ENCODE data around the gene SYNGR3.
"Not testable (repeated sequence)": the region's sequence is repeated elsewhere in the genome, so short reads cannot be mapped to it uniquely, and the experiment has no call there.

The SYNGR3 gene

GRCh38 chr16:2009791-2010510 is 20.2 kb downstream of the SYNGR3 start, which contains the start of gene ZNF598:
ZNF598 (minus strand) TSS chr16:2009821.
- ATAC-seq (ENCODE audit: low read depth) (peak; percentile 97), DNase-seq (ENCODE audit: low spot score in 2 of 2) (peak; percentile 69 to 77)
- Mint-ChIP-seq H3K27me3 (no peaks in the 10 kb centered on the region), H3K27ac (peak within 1 kb of the TSS; percentile 92), H3K4me1 (peaks cover 32% of the 10 kb centered on the region), H3K9me3 (no peaks in the 10 kb centered on the region), H3K4me3 (peak within 1 kb of the TSS; percentile 91), H3K36me3 (no peaks in the 10 kb centered on the region)

GRCh38 chr16:2011726-2012125 is 22.0 kb downstream of the SYNGR3 start:
- peaks cover 20% of the 10 kb centered on the region for H3K4me1 Mint-ChIP-seq
- not testable (repeated sequence) for ATAC-seq (ENCODE audit: low read depth); H3K36me3 Mint-ChIP-seq; H3K9me3 Mint-ChIP-seq; H3K4me3 Mint-ChIP-seq; DNase-seq (ENCODE audit: low spot score in 2 of 2); H3K27ac Mint-ChIP-seq; H3K27me3 Mint-ChIP-seq

GRCh38 chr16:2013527-2013926 is 23.8 kb downstream of the SYNGR3 start:
- Mint-ChIP-seq H3K9me3 (no peaks in the 10 kb centered on the region), H3K27ac (no peak overlapping the region), H3K27me3 (peaks cover 1% of the 10 kb centered on the region), H3K4me3 (no peak overlapping the region), H3K4me1 (peaks cover 7% of the 10 kb centered on the region), H3K36me3 (no peaks in the 10 kb centered on the region)
- ATAC-seq (ENCODE audit: low read depth) = no peak
- DNase-seq (ENCODE audit: low spot score in 2 of 2) = no peak

GRCh38 chr16:2015117-2015946 is 25.6 kb downstream of the SYNGR3 start:
- H3K4me1 Mint-ChIP-seq = no peaks in the 10 kb centered on the region
- no peak overlapping the region for H3K4me3 Mint-ChIP-seq
- H3K36me3 Mint-ChIP-seq = no peaks in the 10 kb centered on the region
- ATAC-seq (ENCODE audit: low read depth) (no peak), DNase-seq (ENCODE audit: low spot score in 2 of 2) (no peak)
- peaks cover 4% of the 10 kb centered on the region for H3K27me3 Mint-ChIP-seq
- no peak overlapping the region for H3K27ac Mint-ChIP-seq
- no peaks in the 10 kb centered on the region for H3K9me3 Mint-ChIP-seq

GRCh38 chr16:2015947-2016208 is 26.1 kb downstream of the SYNGR3 start:
- DNase-seq (ENCODE audit: low spot score in 2 of 2) (no peak), ATAC-seq (ENCODE audit: low read depth) (no peak)
- Mint-ChIP-seq H3K36me3 (no peaks in the 10 kb centered on the region), H3K27ac (no peak overlapping the region), H3K4me1 (no peaks in the 10 kb centered on the region), H3K9me3 (no peaks in the 10 kb centered on the region), H3K4me3 (no peak overlapping the region), H3K27me3 (peaks cover 5% of the 10 kb centered on the region)

GRCh38 chr16:2016407-2016922 is 26.7 kb downstream of the SYNGR3 start:
- DNase-seq (ENCODE audit: low spot score in 2 of 2) (no peak), ATAC-seq (ENCODE audit: low read depth) (no peak)
- no peak overlapping the region for H3K27ac Mint-ChIP-seq
- no peak overlapping the region for H3K4me3 Mint-ChIP-seq
- peaks cover 7% of the 10 kb centered on the region for H3K27me3 Mint-ChIP-seq
- no peaks in the 10 kb centered on the region for H3K4me1 Mint-ChIP-seq
- no peaks in the 10 kb centered on the region for H3K36me3 Mint-ChIP-seq
- H3K9me3 Mint-ChIP-seq = no peaks in the 10 kb centered on the region

GRCh38 chr16:2019518-2019920 is 29.7 kb downstream of the SYNGR3 start, which contains the start of gene NPW:
NPW (plus strand) TSS chr16:2019785.
- Mint-ChIP-seq H3K27me3 (peaks cover 15% of the 10 kb centered on the region), H3K9me3 (no peaks in the 10 kb centered on the region), H3K36me3 (no peaks in the 10 kb centered on the region), H3K27ac (no peak within 1 kb of the TSS), H3K4me3 (peak within 1 kb of the TSS; percentile 41), H3K4me1 (peaks cover 11% of the 10 kb centered on the region)
- ATAC-seq (ENCODE audit: low read depth) = peak; percentile 21
- no peak for DNase-seq (ENCODE audit: low spot score in 2 of 2)

- Mint-ChIP-seq H3K4me3 (peak overlapping the region; percentile 41), H3K27me3 (peaks cover 17% of the 10 kb centered on the region)
These were observed 30.4 kb downstream of the SYNGR3 start for GRCh38 chr16:2019921-2020831.

GRCh38 chr16:2022723-2023091 is 32.9 kb downstream of the SYNGR3 start:
- DNase-seq (ENCODE audit: low spot score in 2 of 2) (no peak), ATAC-seq (ENCODE audit: low read depth) (peak; percentile 18)
- Mint-ChIP-seq H3K4me3 (peak overlapping the region; percentile 79), H3K36me3 (no peaks in the 10 kb centered on the region), H3K27ac (peak overlapping the region; percentile 15), H3K9me3 (no peaks in the 10 kb centered on the region), H3K27me3 (peaks cover 24% of the 10 kb centered on the region), H3K4me1 (peaks cover 17% of the 10 kb centered on the region)

More at GRCh38 chr16:2019921-2020831, 30.4 kb downstream of the SYNGR3 start:
- DNase-seq (ENCODE audit: low spot score in 2 of 2) (no peak), ATAC-seq (ENCODE audit: low read depth) (no peak)
- Mint-ChIP-seq H3K36me3 (no peaks in the 10 kb centered on the region), H3K27ac (no peak overlapping the region), H3K9me3 (no peaks in the 10 kb centered on the region), H3K4me1 (peaks cover 13% of the 10 kb centered on the region)

GRCh38 chr16:2023092-2024031 is 33.6 kb downstream of the SYNGR3 start:
- DNase-seq (ENCODE audit: low spot score in 2 of 2) (peak; percentile 96 to 98), ATAC-seq (ENCODE audit: low read depth) (peak; percentile 81)
- Mint-ChIP-seq H3K9me3 (no peaks in the 10 kb centered on the region), H3K27me3 (peaks cover 22% of the 10 kb centered on the region), H3K27ac (peak overlapping the region; percentile 15), H3K36me3 (no peaks in the 10 kb centered on the region), H3K4me1 (peaks cover 17% of the 10 kb centered on the region), H3K4me3 (peak overlapping the region; percentile 79)

- no peaks in the 10 kb centered on the region for H3K9me3 Mint-ChIP-seq
- H3K27ac Mint-ChIP-seq = no peak overlapping the region
- ATAC-seq (ENCODE audit: low read depth) (no peak), DNase-seq (ENCODE audit: low spot score in 2 of 2) (no peak)
- H3K4me3 Mint-ChIP-seq = peak overlapping the region; percentile 9
- no peaks in the 10 kb centered on the region for H3K36me3 Mint-ChIP-seq
- peaks cover 17% of the 10 kb centered on the region for H3K4me1 Mint-ChIP-seq
- peaks cover 20% of the 10 kb centered on the region for H3K27me3 Mint-ChIP-seq
These were observed 34.3 kb downstream of the SYNGR3 start for GRCh38 chr16:2024032-2024420.

- Mint-ChIP-seq H3K27me3 (peaks cover 21% of the 10 kb centered on the region), H3K36me3 (no peaks in the 10 kb centered on the region), H3K27ac (no peak overlapping the region), H3K4me3 (peak overlapping the region; percentile 44), H3K4me1 (peaks cover 17% of the 10 kb centered on the region), H3K9me3 (no peaks in the 10 kb centered on the region)
- no peak for DNase-seq (ENCODE audit: low spot score in 2 of 2)
- ATAC-seq (ENCODE audit: low read depth) = no peak
These were observed 35.5 kb downstream of the SYNGR3 start for GRCh38 chr16:2025251-2025650.
